ENCODE data around the gene KIF17.

- TF ChIP-seq CTCF (IDR thresholded peaks at IDR 0.05) (no peak), POLR2A (IDR thresholded peaks at IDR 0.05) (no peak)
Observed at GRCh38 chr1:20753589-20753988, 35.8 kb upstream of the KIF17 start.

All from Peyer's patch (tissue), 4 donors.